ENCODE measurements around the gene CDH11. TPM values are rescaled to one million over a fixed set of nuclear protein-coding genes. Genes with fewer than 3 reads are reported as not detected.
A peak's percentile ranks its signal among the peaks of the same experiment; 100 is the strongest.

Gene CDH11
- total and polyA plus RNA-seq, 7 experiments from 2014 or later: not detected

DNA sequence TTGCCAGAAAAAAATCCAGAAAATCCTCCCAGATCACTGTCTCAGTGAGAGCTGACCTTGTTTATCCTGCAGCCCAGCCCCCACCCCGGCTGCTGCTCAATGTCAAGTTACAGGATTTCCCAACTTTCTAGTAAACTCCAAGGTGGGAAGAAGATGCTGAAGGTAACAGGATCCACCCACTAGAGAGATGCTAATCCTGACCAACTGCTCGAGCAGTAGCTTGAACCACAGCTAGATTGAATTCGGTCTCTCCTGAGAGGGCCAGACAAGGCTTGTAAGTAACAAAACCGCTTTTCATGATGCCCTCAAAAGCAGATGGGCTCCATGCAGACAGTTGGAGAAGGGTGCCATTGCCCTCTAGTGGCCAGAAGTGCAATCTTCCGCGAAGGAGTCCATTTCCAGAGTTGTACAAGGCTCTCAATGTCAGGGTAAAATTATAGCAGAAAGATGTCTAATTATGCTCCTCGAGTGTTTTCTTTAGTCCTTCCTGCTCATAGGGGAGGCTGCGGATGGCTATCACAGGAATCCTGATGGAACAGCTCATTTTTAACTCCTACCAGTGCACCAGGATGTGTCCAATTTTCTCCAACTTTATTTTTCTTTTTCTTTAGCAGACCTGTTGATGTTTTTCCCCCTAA, 3.9 kb downstream of the CDH11 start:
- H3K4me3 ChIP-seq (ENCODE audit: low read length): no peak overlapping the region
- Mint-ChIP-seq H3K9me3 (peaks cover 0 to 3% (median 0%) of the 10 kb centered on the region in 11 donors), H3K4me3 (no peak overlapping the region), H3K27ac (no peak overlapping the region), H3K4me1 (peaks cover 0 to 5% (median 0%) of the 10 kb centered on the region in 7 donors), H3K36me3 (no peaks in the 10 kb centered on the region), H3K27me3 (peaks cover 15 to 32% (median 16%) of the 10 kb centered on the region in 5 donors)
- DNase-seq: peak in 2 of 9 donors; percentile 5 to 8
- no peak overlapping the region for H3K27ac ChIP-seq (ENCODE audit: low read depth, low read length)
- H3K27me3 ChIP-seq (ENCODE audit: control insufficient read depth in 2 of 2, insufficient read depth in 2 of 2, low read length in 2 of 2): no peaks in the 10 kb centered on the region
- ATAC-seq: peak; percentile 51
- intact Hi-C loops (cut with micrococcal nuclease): loop anchor here (5.0 kb wide), 1 partner anchor 1756 kb away; no protein-coding TSS in a partner anchor
- H3K4me1 ChIP-seq (ENCODE audit: control insufficient read depth in 2 of 2, insufficient read depth in 2 of 2, low read length in 2 of 2): no peaks in the 10 kb centered on the region
- H3K36me3 ChIP-seq (ENCODE audit: control insufficient read depth in 2 of 3, insufficient read depth in 3 of 3, low read length in 3 of 3): no peaks in the 10 kb centered on the region
- no peaks in the 10 kb centered on the region for H3K9me3 ChIP-seq (ENCODE audit: control insufficient read depth in 2 of 3, low read length in 3 of 3)
- ChIA-PET CTCF (no interaction called here), POLR2A (no interaction called here)

DNA sequence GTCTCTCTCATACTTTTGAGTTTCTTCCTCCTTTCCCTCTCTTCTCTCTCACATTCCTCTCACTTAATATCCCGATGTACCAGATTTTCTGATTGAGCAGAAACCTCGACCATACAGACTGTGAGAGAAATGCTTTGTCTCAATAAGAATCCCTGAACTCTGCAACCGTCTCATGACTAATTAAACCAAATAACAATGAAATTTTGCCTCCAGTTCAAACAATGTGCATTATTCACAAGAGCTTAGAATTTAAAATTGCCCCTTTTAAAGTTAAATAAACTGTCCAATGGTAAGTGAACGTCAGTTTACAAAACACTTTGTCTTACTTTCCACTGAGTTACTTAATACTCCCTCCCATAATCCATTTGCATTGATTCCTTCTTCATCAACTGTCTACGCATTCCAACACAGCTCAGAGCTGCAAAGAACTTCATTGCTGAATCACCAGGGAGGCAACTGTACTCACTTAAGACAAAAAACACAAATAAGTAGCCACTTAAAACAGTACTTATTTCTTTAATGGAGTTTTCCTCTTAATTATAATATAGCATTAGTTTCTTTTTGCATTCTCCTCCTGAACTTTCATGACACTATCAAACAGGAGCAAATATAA, 4.9 kb downstream of the CDH11 start:
- no peaks in the 10 kb centered on the region for H3K36me3 ChIP-seq (ENCODE audit: control insufficient read depth in 2 of 3, insufficient read depth in 3 of 3, low read length in 3 of 3)
- H3K27ac Mint-ChIP-seq: no peak overlapping the region
- peaks cover 15 to 26% (median 16%) of the 10 kb centered on the region in 5 donors for H3K27me3 Mint-ChIP-seq
- no peak overlapping the region for H3K27ac ChIP-seq (ENCODE audit: low read depth, low read length)
- no peak for ATAC-seq
- intact Hi-C loops (cut with micrococcal nuclease): loop anchor here (5.0 kb wide), 1 partner anchor 1755 kb away; no protein-coding TSS in a partner anchor
- no peaks in the 10 kb centered on the region for H3K36me3 Mint-ChIP-seq
- H3K9me3 ChIP-seq (ENCODE audit: control insufficient read depth in 2 of 3, low read length in 3 of 3): no peaks in the 10 kb centered on the region
- no peaks in the 10 kb centered on the region for H3K27me3 ChIP-seq (ENCODE audit: control insufficient read depth in 2 of 2, insufficient read depth in 2 of 2, low read length in 2 of 2)
- ChIA-PET POLR2A (no interaction called here), CTCF (no interaction called here)
- H3K4me3 Mint-ChIP-seq: no peak overlapping the region
- H3K4me3 ChIP-seq (ENCODE audit: low read length): no peak overlapping the region
- H3K9me3 Mint-ChIP-seq: peaks cover 0 to 3% (median 0%) of the 10 kb centered on the region in 11 donors
- peaks cover 0 to 5% (median 0%) of the 10 kb centered on the region in 7 donors for H3K4me1 Mint-ChIP-seq
- DNase-seq: no peak
- no peaks in the 10 kb centered on the region for H3K4me1 ChIP-seq (ENCODE audit: control insufficient read depth in 2 of 2, insufficient read depth in 2 of 2, low read length in 2 of 2)

DNA sequence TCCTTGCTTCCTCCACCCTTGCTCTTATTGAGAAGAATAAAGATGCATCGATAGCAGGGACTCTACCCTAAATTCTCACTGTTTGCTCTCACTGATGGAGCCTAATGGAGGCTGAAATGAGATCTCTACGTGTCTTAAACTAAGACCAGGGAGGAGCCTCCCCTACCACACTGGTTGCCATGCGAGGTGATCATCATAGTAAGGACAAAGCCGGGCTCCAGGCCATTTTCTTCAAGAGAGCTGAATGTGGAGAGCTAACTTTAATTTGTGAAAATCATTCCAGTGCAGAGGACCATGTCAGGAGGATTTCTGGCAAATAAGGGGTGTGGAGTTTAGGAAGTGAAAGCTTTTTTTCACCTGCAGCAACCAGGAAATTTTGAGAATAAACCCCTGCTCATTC, 5.6 kb downstream of the CDH11 start:
- intact Hi-C loops (cut with micrococcal nuclease): loop anchor here (5.0 kb wide), 1 partner anchor 1754 kb away; no protein-coding TSS in a partner anchor
- Mint-ChIP-seq H3K9me3 (peaks cover 0 to 4% (median 0%) of the 10 kb centered on the region in 11 donors), H3K27me3 (peaks cover 15 to 21% (median 16%) of the 10 kb centered on the region in 5 donors), H3K4me3 (no peak overlapping the region), H3K36me3 (no peaks in the 10 kb centered on the region), H3K4me1 (peaks cover 0 to 5% (median 0%) of the 10 kb centered on the region in 7 donors), H3K27ac (no peak overlapping the region)
- Histone ChIP-seq H3K36me3 (ENCODE audit: control insufficient read depth in 2 of 3, insufficient read depth in 3 of 3, low read length in 3 of 3) (no peaks in the 10 kb centered on the region), H3K4me1 (ENCODE audit: control insufficient read depth in 2 of 2, insufficient read depth in 2 of 2, low read length in 2 of 2) (no peaks in the 10 kb centered on the region), H3K9me3 (ENCODE audit: control insufficient read depth in 2 of 3, low read length in 3 of 3) (no peaks in the 10 kb centered on the region), H3K4me3 (ENCODE audit: low read length) (no peak overlapping the region), H3K27me3 (ENCODE audit: control insufficient read depth in 2 of 2, insufficient read depth in 2 of 2, low read length in 2 of 2) (no peaks in the 10 kb centered on the region), H3K27ac (ENCODE audit: low read depth, low read length) (no peak overlapping the region)
- ChIA-PET POLR2A (no interaction called here), CTCF (no interaction called here)
- no peak for ATAC-seq
- DNase-seq: no peak

DNA sequence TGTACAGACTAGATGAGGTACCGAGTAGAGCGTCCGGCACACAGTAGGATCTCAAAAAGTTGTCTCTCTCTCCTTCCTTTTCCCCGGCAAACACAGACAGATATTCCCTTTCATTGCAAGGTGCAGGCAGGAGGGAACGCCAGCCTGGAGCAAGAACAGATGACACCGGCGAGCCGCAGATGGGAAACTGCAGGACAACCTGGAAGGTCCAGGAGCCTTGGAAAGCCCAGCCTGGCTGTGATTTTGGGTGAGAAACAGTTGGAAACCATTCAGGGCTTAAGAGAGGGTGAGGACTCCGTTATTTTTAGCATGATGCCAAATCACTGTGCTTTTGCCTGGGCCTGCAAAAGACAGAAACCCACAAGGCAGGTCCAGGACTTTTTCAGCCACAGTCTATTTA, 7.3 kb downstream of the CDH11 start:
- intact Hi-C loops (cut with micrococcal nuclease): no loop called here
- DNase-seq: no peak
- H3K4me3 Mint-ChIP-seq: no peak overlapping the region
- peaks cover 0 to 8% (median 0%) of the 10 kb centered on the region in 11 donors for H3K9me3 Mint-ChIP-seq
- no peaks in the 10 kb centered on the region for H3K4me1 Mint-ChIP-seq
- POLR2A ChIA-PET: no interaction called here
- no peak for ATAC-seq
- H3K9me3 ChIP-seq (ENCODE audit: control insufficient read depth in 2 of 3, low read length in 3 of 3): no peaks in the 10 kb centered on the region
- no peaks in the 10 kb centered on the region for H3K27me3 ChIP-seq (ENCODE audit: control insufficient read depth in 2 of 2, insufficient read depth in 2 of 2, low read length in 2 of 2)
- CTCF ChIA-PET: no interaction called here
- H3K27me3 Mint-ChIP-seq: peaks cover 7 to 9% (median 7%) of the 10 kb centered on the region in 5 donors
- no peaks in the 10 kb centered on the region for H3K4me1 ChIP-seq (ENCODE audit: control insufficient read depth in 2 of 2, insufficient read depth in 2 of 2, low read length in 2 of 2)
- no peak overlapping the region for H3K27ac Mint-ChIP-seq
- no peaks in the 10 kb centered on the region for H3K36me3 Mint-ChIP-seq
- no peak overlapping the region for H3K27ac ChIP-seq (ENCODE audit: low read depth, low read length)
- no peaks in the 10 kb centered on the region for H3K36me3 ChIP-seq (ENCODE audit: control insufficient read depth in 2 of 3, insufficient read depth in 3 of 3, low read length in 3 of 3)
- H3K4me3 ChIP-seq (ENCODE audit: low read length): no peak overlapping the region

DNA sequence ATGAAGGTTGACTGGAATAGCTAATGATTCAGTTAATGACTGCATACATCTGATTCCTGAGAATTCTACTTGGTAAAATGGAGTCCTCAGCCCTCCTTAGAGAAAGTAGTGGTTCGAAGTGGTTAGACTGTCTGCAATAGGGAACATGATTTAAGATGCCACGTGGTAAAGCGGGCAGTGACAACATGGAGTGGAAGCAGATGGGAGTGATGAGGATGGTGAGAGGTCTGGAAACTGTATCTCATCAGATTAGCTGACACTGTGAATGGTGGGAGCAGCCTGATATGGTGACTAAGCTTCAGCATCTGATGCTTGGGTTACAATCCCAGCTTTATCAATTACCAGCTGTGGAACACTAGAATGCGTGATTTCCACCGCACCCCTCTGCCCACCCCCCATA, 8.4 kb downstream of the CDH11 start:
- no peaks in the 10 kb centered on the region for H3K36me3 Mint-ChIP-seq
- H3K36me3 ChIP-seq (ENCODE audit: control insufficient read depth in 2 of 3, insufficient read depth in 3 of 3, low read length in 3 of 3): no peaks in the 10 kb centered on the region
- DNase-seq (no peak), ATAC-seq (no peak)
- H3K27ac ChIP-seq (ENCODE audit: low read depth, low read length): no peak overlapping the region
- H3K4me1 Mint-ChIP-seq: no peaks in the 10 kb centered on the region
- H3K27me3 ChIP-seq (ENCODE audit: control insufficient read depth in 2 of 2, insufficient read depth in 2 of 2, low read length in 2 of 2): no peaks in the 10 kb centered on the region
- peaks cover 0 to 3% (median under 1%) of the 10 kb centered on the region in 5 donors for H3K27me3 Mint-ChIP-seq
- H3K4me3 Mint-ChIP-seq: no peak overlapping the region
- H3K9me3 ChIP-seq (ENCODE audit: control insufficient read depth in 2 of 3, low read length in 3 of 3): no peaks in the 10 kb centered on the region
- POLR2A ChIA-PET: no interaction called here
- CTCF ChIA-PET: no interaction called here
- H3K4me3 ChIP-seq (ENCODE audit: low read length): no peak overlapping the region
- intact Hi-C loops (cut with micrococcal nuclease): no loop called here
- H3K9me3 Mint-ChIP-seq: peaks cover 0 to 8% (median 0%) of the 10 kb centered on the region in 11 donors
- no peak overlapping the region for H3K27ac Mint-ChIP-seq
- H3K4me1 ChIP-seq (ENCODE audit: control insufficient read depth in 2 of 2, insufficient read depth in 2 of 2, low read length in 2 of 2): no peaks in the 10 kb centered on the region

DNA sequence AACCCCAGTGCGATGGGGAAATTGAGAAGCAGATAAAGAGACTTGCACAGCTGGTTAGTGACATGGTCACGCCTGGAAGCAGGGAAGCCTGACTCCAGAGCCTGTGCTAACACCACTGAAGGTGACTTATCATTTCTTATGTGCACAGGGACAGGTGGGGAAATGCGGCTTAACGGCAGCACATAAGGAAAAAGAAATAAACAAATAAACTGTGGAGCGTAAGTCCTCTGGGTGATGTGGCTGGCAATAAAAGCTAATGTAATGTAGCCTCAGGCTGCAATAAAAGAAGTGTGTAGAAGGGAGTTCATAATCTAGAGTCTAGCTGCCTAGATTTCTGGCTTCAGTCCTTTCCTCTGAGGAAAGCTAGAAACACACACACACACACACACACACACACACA, 10.6 kb downstream of the CDH11 start:
- no peaks in the 10 kb centered on the region for H3K4me1 ChIP-seq (ENCODE audit: control insufficient read depth in 2 of 2, insufficient read depth in 2 of 2, low read length in 2 of 2)
- H3K4me3 Mint-ChIP-seq: no peak overlapping the region
- no peak overlapping the region for H3K27ac Mint-ChIP-seq
- no peaks in the 10 kb centered on the region for H3K36me3 ChIP-seq (ENCODE audit: control insufficient read depth in 2 of 3, insufficient read depth in 3 of 3, low read length in 3 of 3)
- H3K4me1 Mint-ChIP-seq: no peaks in the 10 kb centered on the region
- ChIA-PET CTCF (no interaction called here), POLR2A (no interaction called here)
- H3K27me3 ChIP-seq (ENCODE audit: control insufficient read depth in 2 of 2, insufficient read depth in 2 of 2, low read length in 2 of 2): no peaks in the 10 kb centered on the region
- DNase-seq (no peak), ATAC-seq (no peak)
- H3K36me3 Mint-ChIP-seq: no peaks in the 10 kb centered on the region
- H3K27me3 Mint-ChIP-seq: no peaks in the 10 kb centered on the region
- peaks cover 0 to 8% (median 3%) of the 10 kb centered on the region in 11 donors for H3K9me3 Mint-ChIP-seq
- intact Hi-C loops (cut with micrococcal nuclease): no loop called here
- no peak overlapping the region for H3K4me3 ChIP-seq (ENCODE audit: low read length)
- H3K9me3 ChIP-seq (ENCODE audit: control insufficient read depth in 2 of 3, low read length in 3 of 3): no peaks in the 10 kb centered on the region
- H3K27ac ChIP-seq (ENCODE audit: low read depth, low read length): no peak overlapping the region

DNA sequence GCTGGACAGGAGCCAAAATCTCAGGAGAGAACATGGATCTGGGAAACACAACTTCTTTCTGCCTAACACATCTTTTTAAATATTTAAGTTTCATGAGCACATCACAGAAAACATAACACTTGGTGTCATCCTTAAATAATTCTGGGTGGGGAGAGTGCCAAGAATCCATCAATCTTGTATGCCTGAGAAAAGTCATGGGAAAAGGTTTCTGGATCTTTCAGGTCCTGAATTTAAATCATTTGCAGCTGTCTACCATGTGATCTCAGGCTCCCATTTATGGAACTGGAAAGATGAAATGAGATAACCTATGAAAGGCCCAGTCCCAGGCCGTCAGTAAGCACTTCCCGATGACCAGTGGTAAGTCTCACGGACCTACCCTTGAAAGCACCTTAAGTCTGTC, 15.1 kb downstream of the CDH11 start:
- ChIA-PET CTCF (no interaction called here), POLR2A (no interaction called here)
- no peak for DNase-seq
- Histone ChIP-seq H3K4me3 (ENCODE audit: low read length) (no peak overlapping the region), H3K9me3 (ENCODE audit: control insufficient read depth in 2 of 3, low read length in 3 of 3) (no peaks in the 10 kb centered on the region), H3K27me3 (ENCODE audit: control insufficient read depth in 2 of 2, insufficient read depth in 2 of 2, low read length in 2 of 2) (no peaks in the 10 kb centered on the region), H3K27ac (ENCODE audit: low read depth, low read length) (no peak overlapping the region), H3K4me1 (ENCODE audit: control insufficient read depth in 2 of 2, insufficient read depth in 2 of 2, low read length in 2 of 2) (no peaks in the 10 kb centered on the region), H3K36me3 (ENCODE audit: control insufficient read depth in 2 of 3, insufficient read depth in 3 of 3, low read length in 3 of 3) (no peaks in the 10 kb centered on the region)
- Mint-ChIP-seq H3K36me3 (no peaks in the 10 kb centered on the region), H3K4me1 (no peaks in the 10 kb centered on the region), H3K4me3 (no peak overlapping the region), H3K27ac (no peak overlapping the region), H3K27me3 (no peaks in the 10 kb centered on the region), H3K9me3 (peaks cover 0 to 9% (median 3%) of the 10 kb centered on the region in 11 donors)
- intact Hi-C loops (cut with micrococcal nuclease): no loop called here
- ATAC-seq: no peak
